Measurements from ENCODE around the gene HAP1.
A peak's percentile ranks its signal among the peaks of the same experiment; 100 is the strongest.
"Not testable (repeated sequence)": the region's sequence is repeated elsewhere in the genome, so short reads cannot be mapped to it uniquely, and the experiment has no call there.

Gene HAP1

GRCh38 chr17:41724476-41725050 is 9.9 kb downstream of the HAP1 start:
- no peak for DNase-seq

- no peak for DNase-seq
Measured at GRCh38 chr17:41723801-41724475, 10.5 kb downstream of the HAP1 start.

- no peak for DNase-seq
Measured at GRCh38 chr17:41722231-41722630, 12.2 kb downstream of the HAP1 start.

DNA sequence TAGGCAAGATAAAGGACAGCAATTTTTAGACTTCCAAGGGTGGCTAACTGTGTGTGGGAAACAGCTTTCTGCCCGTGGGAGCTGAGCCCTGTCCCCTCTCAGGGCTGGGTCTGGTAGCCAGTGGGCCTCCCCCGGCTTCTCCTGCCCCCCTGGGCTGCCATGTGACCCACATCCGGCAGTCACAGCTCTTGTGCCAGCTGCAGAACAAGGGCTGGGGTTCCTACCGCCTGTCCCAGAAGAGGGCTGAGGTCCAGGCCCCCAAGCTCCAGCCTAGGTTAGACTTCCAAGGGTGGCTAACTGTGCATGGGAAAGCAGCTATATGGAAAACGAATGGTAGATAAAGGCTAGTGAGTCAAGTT is 16.2 kb downstream of the HAP1 start:
- DNase-seq: no peak

- no peak for DNase-seq
Measured at GRCh38 chr17:41717408-41718286, 16.8 kb downstream of the HAP1 start.

- DNase-seq: no peak
Measured at GRCh38 chr17:41711669-41712400, 22.6 kb downstream of the HAP1 start, which contains the start of gene GAST. Gene GAST, plus strand, starts transcription at chr17:41712331. Its CDS starts 3,106 bp downstream, at chr17:41715437.

GRCh38 chr17:41710472-41711090 is 23.9 kb downstream of the HAP1 start:
- no peak for DNase-seq

DNA sequence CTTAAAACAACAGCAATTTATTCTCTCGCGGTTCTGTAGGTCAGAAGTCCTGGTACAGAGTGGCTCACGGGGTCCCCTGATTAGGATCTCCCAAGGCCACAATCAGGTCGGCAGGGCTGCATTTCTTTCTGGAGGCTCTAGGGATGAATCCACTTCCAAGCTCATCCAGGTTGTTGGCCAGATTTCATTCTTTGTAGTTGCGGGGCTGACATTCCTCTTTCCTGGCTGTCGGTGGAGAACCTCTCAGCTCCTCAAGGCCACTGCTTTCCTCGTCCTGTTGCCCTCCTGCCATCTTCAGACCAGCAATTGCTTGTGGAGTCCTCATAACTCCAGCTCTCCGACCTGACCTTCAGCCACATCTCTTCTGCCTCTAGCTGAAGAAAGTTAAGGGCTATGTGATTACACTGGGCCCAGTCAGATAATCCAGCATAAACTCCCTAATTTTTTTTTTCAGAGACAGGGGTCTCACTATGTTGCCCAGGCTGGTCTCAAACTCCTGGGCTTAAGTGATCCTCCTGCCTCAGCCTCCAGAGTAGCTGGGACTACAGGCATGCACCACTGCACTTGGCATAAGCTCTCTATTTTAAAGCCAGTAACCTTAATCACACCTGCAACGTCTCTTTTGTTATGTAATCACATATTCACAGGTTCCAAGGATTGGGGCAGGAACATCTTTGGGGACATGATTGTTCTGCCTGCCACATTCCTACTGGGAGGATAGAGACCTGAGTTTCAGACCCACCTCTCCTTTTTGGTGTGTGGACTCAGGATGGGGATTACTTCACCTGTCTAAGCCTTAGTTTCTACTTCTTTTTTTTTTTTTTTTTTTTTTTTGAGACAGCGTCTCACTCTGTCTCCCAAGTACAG is 26.4 kb downstream of the HAP1 start:
- no peak for DNase-seq

GRCh38 chr17:41705271-41705991 is 29.0 kb downstream of the HAP1 start:
- DNase-seq: no peak

DNA sequence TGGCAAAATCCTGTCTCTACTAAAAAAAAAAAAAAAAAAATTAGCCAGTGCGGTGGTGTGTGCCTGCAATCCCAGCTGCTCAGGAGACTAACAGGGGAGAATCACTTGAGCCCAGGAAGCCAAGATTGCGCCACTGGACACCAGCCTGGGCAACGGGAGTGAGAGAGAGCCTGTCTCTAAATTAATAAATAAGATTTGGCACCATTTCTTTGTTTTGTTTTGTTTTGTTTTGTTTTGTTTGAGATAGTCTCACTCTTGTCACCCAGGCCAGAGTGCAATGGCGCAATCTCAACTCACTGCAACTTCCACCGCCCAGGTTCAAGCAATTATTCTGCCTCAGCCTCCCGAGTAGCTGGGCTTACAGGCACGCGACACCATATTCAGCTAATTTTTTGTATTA is 31.7 kb downstream of the HAP1 start:
- DNase-seq: no peak

DNA sequence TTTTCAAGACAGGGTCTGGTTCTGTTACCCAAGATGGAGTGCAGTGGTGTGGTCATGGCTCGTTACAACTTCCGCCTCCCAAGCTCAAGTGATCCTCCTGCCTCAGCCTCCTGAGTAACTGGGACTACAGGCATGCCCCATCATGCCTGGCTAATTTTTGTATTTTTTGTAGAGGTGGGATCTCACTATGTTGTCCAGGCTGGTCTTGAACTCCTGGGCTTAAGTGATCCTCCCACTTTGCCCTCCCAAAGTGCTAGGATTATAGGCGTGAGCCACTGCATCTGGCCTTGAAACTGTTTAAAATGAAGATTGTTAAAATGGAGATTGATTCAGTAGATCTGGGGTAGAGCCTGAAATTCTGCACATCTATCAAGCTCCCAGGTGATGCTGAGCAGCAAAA is 33.6 kb downstream of the HAP1 start:
- not testable (repeated sequence) for DNase-seq

GRCh38 chr17:41697122-41697962 is 37.1 kb downstream of the HAP1 start:
- no peak for DNase-seq

DNA sequence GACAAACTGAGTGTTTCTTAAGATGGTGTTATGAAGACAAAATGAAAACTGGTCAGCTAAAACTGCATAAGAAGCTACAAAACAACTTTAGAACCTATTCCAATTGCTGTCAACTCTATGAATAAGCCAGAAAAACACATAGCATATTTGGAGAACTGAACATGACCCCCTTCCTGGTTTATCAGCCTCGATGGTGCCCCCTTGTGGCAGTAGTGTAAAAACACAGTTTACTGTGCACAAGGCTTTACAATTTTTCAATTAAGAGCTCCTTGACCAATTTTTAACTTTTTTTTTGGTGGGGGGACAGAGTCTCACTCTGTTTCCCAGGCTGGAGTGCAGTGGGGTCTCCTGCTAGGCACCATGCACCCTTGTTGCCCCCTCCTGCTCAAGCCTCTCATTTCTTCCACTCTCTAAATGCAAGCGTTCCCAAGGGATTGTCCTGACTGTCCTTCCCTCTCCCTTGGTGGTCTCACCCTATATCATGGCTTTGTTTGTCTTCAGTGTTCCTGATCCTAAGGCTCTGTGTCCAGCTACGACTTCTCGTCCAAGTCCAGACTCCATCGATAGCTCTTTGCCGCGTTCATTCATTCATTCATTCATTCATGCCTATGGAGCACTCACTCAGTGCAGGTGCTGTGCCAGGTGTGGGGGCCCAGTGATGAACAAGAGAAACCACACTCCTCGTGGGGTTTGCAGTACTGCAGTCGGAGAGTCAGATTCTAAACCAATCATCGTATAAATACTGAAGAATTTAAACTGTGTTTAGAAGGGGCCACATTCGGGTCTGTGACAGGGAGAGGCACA is 38.3 kb downstream of the HAP1 start:
- peak; percentile 76 to 80 for DNase-seq

- DNase-seq: no peak
Measured at GRCh38 chr17:41695134-41695661, 39.2 kb downstream of the HAP1 start.

- no peak for DNase-seq
Measured at GRCh38 chr17:41692722-41693521, 41.5 kb downstream of the HAP1 start.

DNA sequence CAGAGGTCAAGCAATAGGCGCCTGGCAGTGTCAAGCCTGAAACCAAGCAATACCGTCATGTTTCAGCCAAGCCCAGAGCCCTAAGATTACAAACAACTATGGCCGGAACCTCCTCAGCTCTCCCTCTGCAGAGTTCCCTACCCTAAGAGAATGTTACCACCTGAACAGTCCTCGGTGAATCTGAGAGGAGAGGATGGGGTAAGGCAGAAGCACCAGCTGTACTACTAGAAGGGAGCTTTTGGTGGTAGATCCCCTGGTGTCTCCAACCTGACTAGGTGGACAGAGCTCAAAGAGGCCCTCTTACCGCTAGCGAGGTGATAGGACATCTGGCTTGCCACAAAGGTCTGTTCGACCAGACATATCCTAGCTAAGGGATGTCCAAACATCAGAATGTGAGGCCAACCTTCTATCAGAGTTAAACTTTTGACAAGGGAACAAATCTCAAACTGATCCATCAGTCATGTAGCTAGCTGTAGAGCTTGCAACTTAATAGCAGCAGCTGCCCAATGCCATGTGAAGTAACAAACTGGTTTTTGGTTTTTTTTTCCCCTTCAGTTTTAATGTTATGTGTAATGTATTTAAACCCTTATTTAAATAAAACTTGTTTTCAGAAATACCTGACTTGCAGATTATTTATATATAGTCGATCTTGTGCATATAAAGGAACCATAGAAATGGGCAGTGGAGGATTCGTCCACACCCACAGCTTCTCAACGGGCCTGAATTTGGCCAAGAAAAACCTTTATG is 43.2 kb downstream of the HAP1 start:
- DNase-seq: no peak

GRCh38 chr17:41690497-41690896 is 43.9 kb downstream of the HAP1 start:
- no peak for DNase-seq
